SIG-M5 (cell line): Measurements from ENCODE around the gene TMUB1.

Experiments
- DNase-seq: peaks from one replicate; lab custom pipeline; 2025; lab: John Stamatoyannopoulos, UW

Gene TMUB1

DNA sequence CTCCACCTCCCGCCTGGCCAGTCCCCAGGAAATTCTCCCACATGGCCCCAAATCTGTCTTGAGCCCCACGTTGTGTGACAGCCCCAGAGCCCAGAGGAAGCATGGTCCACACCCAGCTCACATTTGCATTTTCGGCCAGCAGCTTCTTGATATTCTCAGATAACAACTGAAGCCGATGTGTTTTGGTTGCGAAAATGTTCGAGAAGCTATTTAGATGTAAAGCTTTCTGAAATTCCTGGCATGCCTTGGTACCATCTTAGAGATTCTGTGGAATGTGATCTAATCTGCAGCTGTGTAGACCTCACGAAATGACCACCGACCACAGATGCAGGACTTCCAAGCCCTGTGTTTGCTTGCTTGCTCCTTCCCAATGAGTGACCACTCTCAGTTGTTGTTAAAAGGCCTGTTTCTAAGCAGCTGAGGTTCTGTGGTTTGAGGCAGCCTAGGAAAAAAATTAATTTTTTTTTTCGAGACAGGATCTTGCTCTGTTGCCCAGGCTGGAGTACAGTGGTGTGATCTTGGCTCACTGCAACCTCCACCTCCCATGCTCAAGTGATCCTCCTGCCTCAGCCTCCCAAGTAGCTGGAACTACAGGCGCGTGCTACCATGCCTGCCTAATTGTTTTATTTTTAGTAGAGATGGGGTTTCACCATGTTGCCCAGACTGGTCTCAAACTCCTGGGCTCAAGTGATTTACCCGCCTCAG is 15.1 kb downstream of the TMUB1 start:
- no peak for DNase-seq

GRCh38 chr7:151066273-151066974 is 16.9 kb downstream of the TMUB1 start:
- no peak for DNase-seq

DNA sequence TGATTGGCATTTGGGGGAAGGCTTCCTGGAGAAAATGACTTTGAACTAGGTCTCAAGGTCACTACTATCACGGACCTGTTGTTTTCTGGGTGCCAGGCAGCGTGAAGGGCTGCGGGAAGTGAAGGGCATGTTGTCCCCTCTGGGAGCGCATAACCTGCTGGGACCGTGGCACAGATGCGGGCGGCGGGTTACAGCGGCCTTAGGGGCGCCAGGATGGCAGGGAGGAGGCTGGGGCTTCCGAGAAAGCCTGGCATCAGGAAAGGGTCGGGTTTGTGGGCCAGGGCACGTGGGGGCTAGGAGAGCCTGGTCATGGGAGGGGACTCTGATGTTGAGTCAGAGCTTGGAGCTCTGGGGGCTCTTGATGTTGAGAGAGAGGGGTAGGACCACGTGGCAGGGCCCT is 17.8 kb downstream of the TMUB1 start:
- no peak for DNase-seq

DNA sequence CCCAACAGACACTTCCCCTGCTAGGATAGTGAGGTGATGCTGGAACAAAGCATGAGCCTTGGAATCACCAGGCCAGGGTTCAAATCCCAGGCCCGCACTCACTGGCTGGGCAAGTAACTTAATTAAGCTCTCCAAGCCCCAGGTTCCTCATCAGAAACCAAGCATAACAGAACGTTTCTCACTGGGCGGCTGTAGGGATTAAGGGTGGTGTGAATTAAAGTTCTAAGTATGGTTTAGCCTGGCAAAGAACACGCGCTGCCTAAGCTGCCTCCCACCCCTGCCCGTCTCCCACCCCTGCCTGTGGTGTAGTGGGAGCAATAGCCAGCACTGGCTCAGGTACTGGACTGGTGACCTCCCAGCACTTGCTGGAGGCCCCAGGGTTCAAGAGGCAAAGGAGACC is 18.3 kb downstream of the TMUB1 start:
- no peak for DNase-seq

DNA sequence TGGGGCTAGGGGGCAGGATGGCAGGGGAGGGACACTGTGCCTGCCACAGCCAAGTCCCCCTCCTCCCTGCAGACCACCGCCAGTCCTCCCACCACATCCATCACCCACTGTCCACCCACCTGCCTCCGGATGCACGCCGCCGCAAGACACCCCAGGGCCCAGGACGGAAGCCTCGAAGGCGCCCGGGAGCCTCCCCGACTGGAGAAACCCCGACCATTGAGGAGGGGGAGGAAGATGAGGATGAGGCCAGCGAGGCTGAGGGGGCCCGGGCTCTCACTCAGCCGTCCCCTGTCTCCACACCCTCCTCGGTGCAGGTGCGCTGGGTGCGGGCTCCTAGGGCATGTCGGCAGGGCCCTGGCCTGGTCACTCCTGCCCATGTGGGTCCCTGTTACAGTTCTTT is 18.8 kb downstream of the TMUB1 start:
- no peak for DNase-seq

DNA sequence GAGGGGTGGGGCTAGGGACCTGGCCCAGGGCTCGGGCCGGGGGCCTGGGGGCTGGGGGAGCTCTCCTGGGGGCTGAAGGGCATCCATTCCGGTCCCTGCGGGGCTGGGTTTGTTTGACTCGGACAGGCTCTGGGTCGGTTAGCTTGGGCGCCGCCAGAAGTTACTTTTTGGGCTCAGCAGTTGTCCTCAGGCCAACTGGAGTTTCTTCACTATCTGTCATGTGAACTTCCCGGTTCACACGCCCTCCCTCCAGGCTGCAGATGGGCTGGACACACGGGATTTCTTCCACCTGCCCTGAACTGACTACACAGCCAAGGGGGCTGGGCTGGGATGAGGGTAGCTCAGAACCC is 20.1 kb downstream of the TMUB1 start:
- no peak for DNase-seq

GRCh38 chr7:151062399-151063211 is 20.7 kb downstream of the TMUB1 start:
- DNase-seq = no peak

DNA sequence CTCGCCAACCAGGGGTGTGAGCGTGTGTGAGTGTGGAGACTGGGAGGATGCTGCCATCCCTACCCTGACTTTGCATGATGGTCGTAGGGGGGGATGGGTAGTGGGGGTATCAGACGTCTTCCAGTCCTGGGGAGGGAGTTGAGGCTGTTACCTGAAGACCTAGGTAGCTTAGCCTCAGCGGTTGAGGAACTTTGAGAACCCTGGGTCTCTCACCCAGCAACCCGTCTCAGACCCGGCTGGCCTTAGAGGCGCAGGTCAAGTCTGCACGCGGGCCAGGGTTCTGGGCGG is 21.2 kb downstream of the TMUB1 start:
- DNase-seq = no peak

GRCh38 chr7:151061213-151062110 is 21.8 kb downstream of the TMUB1 start:
- no peak for DNase-seq

DNA sequence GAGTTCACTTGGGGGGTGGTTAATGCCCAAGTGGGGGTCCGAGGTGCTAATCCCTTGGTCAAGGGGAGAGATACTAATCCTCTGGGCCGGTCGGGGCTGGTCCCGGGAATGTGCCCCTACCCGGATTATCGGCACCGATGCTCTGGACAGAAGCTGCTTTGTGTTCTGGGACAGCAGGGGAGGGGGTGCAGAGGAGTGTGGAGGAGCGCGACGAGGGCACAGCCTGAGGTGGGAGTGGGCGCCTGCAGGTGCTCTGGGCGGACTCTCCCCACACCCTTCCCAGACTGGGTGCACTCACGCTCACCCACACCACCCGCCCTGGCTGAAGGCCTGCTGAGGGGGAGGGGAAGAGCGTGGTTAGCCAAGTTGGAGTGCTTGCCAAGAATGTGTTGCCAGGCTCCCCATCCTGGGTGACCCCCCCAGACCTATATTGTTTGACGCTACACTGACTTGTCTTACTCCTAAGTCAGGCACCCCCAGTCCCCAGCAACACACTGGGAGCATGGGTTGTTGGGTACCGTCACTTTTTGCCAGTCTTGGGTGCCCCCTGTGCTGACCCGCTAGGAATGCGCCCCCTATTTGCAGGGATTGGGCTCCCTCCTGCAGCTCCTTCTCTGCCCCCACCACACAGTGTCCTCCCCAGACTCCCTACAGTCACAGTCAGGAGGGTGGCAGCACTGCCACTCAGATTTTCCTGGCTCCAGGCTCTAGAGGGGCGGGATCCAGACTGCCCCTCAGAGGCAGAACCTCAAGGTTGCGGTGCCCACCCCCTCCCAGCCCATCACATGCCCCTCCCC is 22.7 kb downstream of the TMUB1 start:
- DNase-seq = no peak

DNA sequence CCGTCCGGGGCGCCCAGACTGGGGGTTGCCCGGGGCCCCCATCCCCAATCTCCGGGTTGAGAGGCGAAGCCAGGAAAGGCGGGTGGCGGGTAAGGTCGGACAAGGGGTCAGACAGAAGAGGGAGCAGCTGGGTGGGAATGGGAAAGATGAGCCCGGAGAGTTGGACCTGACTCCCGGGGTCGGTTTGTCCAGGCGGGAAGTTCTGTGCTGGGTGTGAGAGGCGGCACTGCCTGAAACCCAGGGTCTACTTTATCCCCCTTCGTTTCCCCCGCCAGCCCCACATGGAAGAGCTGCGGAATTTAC is 23.2 kb downstream of the TMUB1 start:
- no peak for DNase-seq

DNA sequence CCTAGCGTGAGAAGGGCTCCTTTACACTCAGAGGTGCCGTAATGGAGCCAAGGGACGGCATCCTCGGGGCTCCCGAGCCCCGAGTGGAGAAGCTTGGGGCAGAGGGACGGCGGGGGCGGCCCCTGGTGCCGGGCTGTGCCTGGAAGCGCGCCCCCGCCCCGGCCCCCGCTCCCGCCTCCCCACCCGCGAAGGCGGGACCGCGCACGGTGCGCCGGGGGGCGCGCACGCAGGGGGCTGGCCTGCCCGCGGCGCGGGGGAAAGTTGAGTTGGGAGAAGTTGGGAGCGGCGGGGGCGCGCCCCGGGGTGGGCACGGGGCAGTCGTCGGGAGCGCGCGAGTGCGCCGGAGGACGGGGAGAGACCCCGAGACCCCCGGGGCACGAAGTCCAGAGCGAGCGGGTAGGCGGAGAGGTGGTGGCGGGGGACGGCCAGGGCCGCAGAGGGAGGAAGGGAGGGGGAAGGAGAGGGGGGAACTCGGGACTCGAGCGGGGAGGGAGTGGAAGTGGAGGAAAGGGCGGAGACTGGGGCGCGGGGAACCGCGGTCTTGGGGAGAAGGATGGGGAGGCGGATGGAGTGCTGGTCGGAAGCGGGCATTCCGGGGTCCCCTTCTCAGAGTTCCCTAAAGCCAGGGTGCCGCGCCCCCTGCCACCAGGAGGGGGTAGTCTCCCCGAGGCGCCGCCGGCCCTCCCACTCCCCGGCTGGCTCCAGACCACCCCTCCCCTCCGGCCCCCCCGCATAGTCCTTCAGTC is 23.8 kb downstream of the TMUB1 start, which contains the start of gene SLC4A2:
Gene SLC4A2 (plus strand): TSS at position 223 of the 746 bp plus-strand sequence. CDS start 2,399 bp downstream, outside the sequence.
- DNase-seq = no peak

DNA sequence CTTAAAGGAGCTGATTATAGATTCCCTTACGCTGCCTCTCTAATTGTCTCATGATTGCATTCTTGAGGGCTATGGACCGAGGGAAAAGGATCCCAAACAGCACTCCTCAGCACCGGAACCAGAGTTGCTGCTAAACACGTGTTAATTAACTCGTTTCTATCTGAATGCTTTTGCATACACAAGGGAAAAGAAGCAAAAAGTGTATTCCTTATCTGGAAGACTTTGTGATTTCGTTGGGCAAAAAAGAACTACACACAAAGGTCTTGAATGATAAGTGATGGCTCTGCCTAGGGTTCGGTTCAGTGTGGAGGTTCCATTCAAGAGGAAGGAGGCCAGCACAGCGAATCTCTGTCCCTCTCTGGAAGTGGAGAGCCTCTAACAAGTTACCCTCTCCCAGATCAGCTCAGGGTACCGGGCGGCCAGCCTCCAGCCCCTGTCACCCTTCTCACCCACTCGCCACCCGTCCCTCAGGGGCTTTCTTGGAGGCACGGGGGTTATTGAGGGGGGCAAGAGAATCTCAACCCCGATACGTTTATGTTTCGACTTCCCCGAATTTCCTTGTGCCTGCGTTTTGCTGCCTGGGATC is 24.4 kb downstream of the TMUB1 start:
- no peak for DNase-seq

GRCh38 chr7:151057989-151058780 is 25.1 kb downstream of the TMUB1 start:
- peak; percentile 98 for DNase-seq

GRCh38 chr7:151057506-151057988 is 25.7 kb downstream of the TMUB1 start, which contains the start of gene CDK5:
Gene CDK5, minus strand, starts transcription at chr7:151057897. Its CDS starts 49 bp downstream, at chr7:151057848.
- no peak for DNase-seq

DNA sequence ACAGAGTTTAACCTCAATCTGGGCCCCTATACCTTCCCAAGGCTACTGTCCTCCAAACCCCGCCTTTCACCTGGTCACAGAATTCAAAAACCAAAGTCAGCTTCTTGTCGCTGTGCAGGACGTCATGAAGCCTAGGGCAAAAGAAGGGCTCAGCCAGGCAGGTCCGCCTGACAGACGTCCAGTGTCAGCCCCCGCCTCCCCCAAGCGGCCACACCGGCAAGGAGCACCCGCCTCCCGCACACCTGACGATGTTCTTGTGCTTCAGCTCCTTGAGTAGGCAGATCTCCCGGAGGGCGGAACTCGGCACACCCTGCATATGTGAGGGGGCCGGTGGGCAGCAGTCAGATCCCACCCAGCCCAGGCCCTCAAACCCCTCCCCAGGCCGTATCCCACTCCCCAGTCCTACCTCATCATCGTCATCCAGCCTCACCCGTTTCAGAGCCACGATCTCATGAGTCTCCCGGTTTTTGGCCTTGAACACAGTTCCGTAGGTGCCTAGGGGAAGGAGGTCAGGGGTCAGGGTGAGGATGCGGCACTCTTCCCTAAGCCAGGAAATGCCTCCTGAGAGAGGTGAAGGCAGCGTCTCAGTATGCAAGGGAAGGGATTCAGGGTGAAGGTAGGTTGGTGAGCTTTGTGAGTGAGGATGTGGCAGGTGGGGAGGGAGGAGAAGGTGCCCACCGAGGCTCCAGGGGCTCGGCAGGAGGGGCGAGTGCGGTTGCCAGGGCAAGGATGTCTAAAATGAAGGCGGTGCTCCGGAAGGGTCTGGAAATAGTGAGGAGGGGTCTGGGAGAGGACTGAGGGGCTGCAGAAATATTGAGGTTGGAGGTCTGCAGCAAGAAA is 26.4 kb downstream of the TMUB1 start:
- DNase-seq = no peak

- DNase-seq = no peak
Measured at GRCh38 chr7:151056283-151056665, 27.0 kb downstream of the TMUB1 start.

DNA sequence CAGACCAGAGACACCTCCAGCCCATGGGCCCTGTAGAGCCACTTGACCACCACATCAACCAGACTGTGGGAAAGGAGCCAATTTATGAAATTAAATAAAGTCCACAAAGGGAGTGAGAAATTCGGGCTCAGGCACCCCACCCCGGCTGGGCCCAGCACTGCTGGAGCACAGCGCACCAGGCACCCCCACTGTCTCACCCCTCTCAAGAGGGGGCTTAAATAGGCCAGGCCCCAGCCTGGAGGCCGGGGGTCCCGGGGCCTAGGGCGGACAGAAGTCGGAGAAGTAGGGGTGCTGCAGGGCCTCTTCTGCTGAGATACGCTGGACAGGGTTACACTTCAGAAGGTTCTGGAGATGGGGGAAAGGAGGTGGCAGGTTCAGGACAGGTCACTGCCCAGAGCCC is 29.5 kb downstream of the TMUB1 start:
- no peak for DNase-seq
